T-helper 1 cell treated with Interleukin-12 subunit alpha and Interleukin-12 subunit beta and Interleukin-4 antibody, amounts not matched to agents 30 μg/mL and 1 μg/mL, for 36 hours (primary cell): Measurements from ENCODE around the gene CPNE8.

Source experiments
- H3K27ac Mint-ChIP-seq: one replicate; pipeline ENCODE4 v1.8.0; 2021; ENCODE audit warnings: mild to moderate bottlenecking, mixed read lengths
- H3K27me3 Mint-ChIP-seq: one replicate; pipeline ENCODE4 v1.8.0; 2021; ENCODE audit warnings: low read depth, mixed read lengths
- H3K36me3 Mint-ChIP-seq: one replicate; pipeline ENCODE4 v1.8.0; 2021; ENCODE audit warnings: low read depth, mixed read lengths
- H3K4me1 Mint-ChIP-seq: one replicate; pipeline ENCODE4 v1.8.0; 2021; ENCODE audit warnings: low read depth, mixed read lengths
- H3K4me3 Mint-ChIP-seq: one replicate; pipeline ENCODE4 v1.8.0; 2021; ENCODE audit warnings: mild to moderate bottlenecking, moderate library complexity, mixed read lengths
- H3K9me3 Mint-ChIP-seq: one replicate; pipeline ENCODE4 v1.8.0; 2021; ENCODE audit warnings: mixed read lengths

The CPNE8 gene

GRCh38 chr12:38633511-38633910 lies 271.9 kb downstream of the CPNE8 start:
- no peaks in the 10 kb centered on the region for H3K36me3 Mint-ChIP-seq
- no peaks in the 10 kb centered on the region for H3K27me3 Mint-ChIP-seq
- no peaks in the 10 kb centered on the region for H3K4me1 Mint-ChIP-seq
- no peak overlapping the region for H3K27ac Mint-ChIP-seq
- no peak overlapping the region for H3K4me3 Mint-ChIP-seq
- peaks cover 6% of the 10 kb centered on the region for H3K9me3 Mint-ChIP-seq

- no peak overlapping the region for H3K4me3 Mint-ChIP-seq
- H3K27me3 Mint-ChIP-seq, result no peaks in the 10 kb centered on the region
- H3K9me3 Mint-ChIP-seq, result peaks cover 10% of the 10 kb centered on the region
- no peak overlapping the region for H3K27ac Mint-ChIP-seq
- no peaks in the 10 kb centered on the region for H3K36me3 Mint-ChIP-seq
- no peaks in the 10 kb centered on the region for H3K4me1 Mint-ChIP-seq
Observed at GRCh38 chr12:38629064-38629463, 276.3 kb downstream of the CPNE8 start.

- no peaks in the 10 kb centered on the region for H3K4me1 Mint-ChIP-seq
- no peaks in the 10 kb centered on the region for H3K27me3 Mint-ChIP-seq
- no peak overlapping the region for H3K27ac Mint-ChIP-seq
- H3K36me3 Mint-ChIP-seq, result no peaks in the 10 kb centered on the region
- H3K9me3 Mint-ChIP-seq, result peaks cover 10% of the 10 kb centered on the region
- no peak overlapping the region for H3K4me3 Mint-ChIP-seq
Observed at GRCh38 chr12:38628288-38628687, 277.1 kb downstream of the CPNE8 start.

- no peaks in the 10 kb centered on the region for H3K27me3 Mint-ChIP-seq
- H3K27ac Mint-ChIP-seq, result no peak overlapping the region
- H3K9me3 Mint-ChIP-seq, result peaks cover 10% of the 10 kb centered on the region
- no peaks in the 10 kb centered on the region for H3K4me1 Mint-ChIP-seq
- H3K36me3 Mint-ChIP-seq, result no peaks in the 10 kb centered on the region
- H3K4me3 Mint-ChIP-seq, result no peak overlapping the region
Observed at GRCh38 chr12:38625306-38625705, 280.1 kb downstream of the CPNE8 start.

- H3K27me3 Mint-ChIP-seq, result no peaks in the 10 kb centered on the region
- no peaks in the 10 kb centered on the region for H3K4me1 Mint-ChIP-seq
- no peaks in the 10 kb centered on the region for H3K36me3 Mint-ChIP-seq
- H3K27ac Mint-ChIP-seq, result no peak overlapping the region
- H3K4me3 Mint-ChIP-seq, result no peak overlapping the region
- peaks cover 3% of the 10 kb centered on the region for H3K9me3 Mint-ChIP-seq
Observed at GRCh38 chr12:38614171-38614570, 291.2 kb downstream of the CPNE8 start.

GRCh38 chr12:38610808-38611350 lies 294.5 kb downstream of the CPNE8 start:
- Mint-ChIP-seq H3K4me3 (no peak overlapping the region), H3K9me3 (peaks cover 3% of the 10 kb centered on the region), H3K27me3 (no peaks in the 10 kb centered on the region), H3K4me1 (no peaks in the 10 kb centered on the region), H3K27ac (no peak overlapping the region), H3K36me3 (no peaks in the 10 kb centered on the region)

- H3K36me3 Mint-ChIP-seq, result no peaks in the 10 kb centered on the region
- H3K4me3 Mint-ChIP-seq, result no peak overlapping the region
- H3K27ac Mint-ChIP-seq, result no peak overlapping the region
- H3K27me3 Mint-ChIP-seq, result no peaks in the 10 kb centered on the region
- H3K9me3 Mint-ChIP-seq, result peaks cover 9% of the 10 kb centered on the region
- no peaks in the 10 kb centered on the region for H3K4me1 Mint-ChIP-seq
Observed at GRCh38 chr12:38607295-38607694, 298.1 kb downstream of the CPNE8 start.
